IPS DF 6.9 (cell line): Measurements from ENCODE around the gene PGPEP1.

Source experiments
- DNase-seq: peaks from one replicate; pipeline ENCODE4 v3.0.0-alpha.2; 2013; ENCODE audit warnings: low read depth, low spot score
- H3K27ac ChIP-seq: one replicate; pipeline ENCODE4 v1.5.1; 2013; ENCODE audit warnings: low read length, control low read depth
- H3K27me3 ChIP-seq: 2 replicates; pipeline ENCODE4 v1.6.1; 2013; ENCODE audit warnings: mild to moderate bottlenecking, low read length; ENCODE audit not compliant: control insufficient read depth, insufficient read depth
- H3K36me3 ChIP-seq: 2 replicates; pipeline ENCODE4 v1.6.1; 2013; ENCODE audit warnings: low read length; ENCODE audit not compliant: control insufficient read depth, insufficient read depth
- H3K4me1 ChIP-seq: 2 replicates; pipeline ENCODE4 v1.6.1; 2013; ENCODE audit warnings: low read length; ENCODE audit not compliant: control insufficient read depth, insufficient read depth
- H3K4me3 ChIP-seq: 2 replicates; pipeline ENCODE4 v1.5.1; 2013; ENCODE audit warnings: mild to moderate bottlenecking, low read length
- H3K9me3 ChIP-seq: 2 replicates; pipeline ENCODE4 v1.6.1; 2013; ENCODE audit warnings: low read length, inconsistent platforms; ENCODE audit not compliant: control insufficient read depth, insufficient read depth
- WGBS: extraction: QIAGEN DNeasy Blood & Tissue Kit; methylation state at CpG from one replicate; pipeline ENCODE4 v1.1.7; 2013; ENCODE audit warnings: mixed read lengths, missing lambda C conversion rate; ENCODE audit not compliant: insufficient read length, insufficient coverage; 5-methylcytosine and 5-hydroxymethylcytosine counted together

The PGPEP1 gene

GRCh38 chr19:18340190-18340989 lies at the start of gene PGPEP1:
TSS of gene PGPEP1 (plus strand) at chr19:18340598. CDS start at chr19:18340682, 84 bp downstream.
- H3K9me3 ChIP-seq: no peaks in the 10 kb centered on the region
- peak within 1 kb of the TSS; percentile 87 for H3K4me3 ChIP-seq
- no peak within 1 kb of the TSS for H3K27ac ChIP-seq
- H3K36me3 ChIP-seq: no peaks in the 10 kb centered on the region
- DNase-seq: no peak
- peaks cover 2% of the 10 kb centered on the region; the same call in 1 of the 2 replicates for H3K4me1 ChIP-seq
- no peaks in the 10 kb centered on the region for H3K27me3 ChIP-seq
- WGBS: no CpG with 5 or more reads among the region's 69 CpGs

- Histone ChIP-seq H3K36me3 (no peaks in the 10 kb centered on the region), H3K27me3 (no peaks in the 10 kb centered on the region), H3K9me3 (no peaks in the 10 kb centered on the region), H3K4me3 (peak overlapping the region; percentile 56; the same call in 1 of the 2 replicates), H3K4me1 (peaks cover 12% of the 10 kb centered on the region), H3K27ac (no peak overlapping the region)
- WGBS: no CpG with 5 or more reads among the region's 21 CpGs
- no peak for DNase-seq
Observed at GRCh38 chr19:18291019-18291524, 49.3 kb upstream of the PGPEP1 start.

- Histone ChIP-seq H3K27ac (no peak overlapping the region), H3K36me3 (no peaks in the 10 kb centered on the region), H3K9me3 (no peaks in the 10 kb centered on the region), H3K4me3 (peak overlapping the region; percentile 56; the same call in 1 of the 2 replicates), H3K27me3 (no peaks in the 10 kb centered on the region), H3K4me1 (peaks cover 12% of the 10 kb centered on the region)
- DNase-seq: no peak
- WGBS: no CpG with 5 or more reads among the region's 75 CpGs
Observed at GRCh38 chr19:18291590-18292461, 48.6 kb upstream of the PGPEP1 start.

GRCh38 chr19:18292462-18292809 lies 48.0 kb upstream of the PGPEP1 start:
- peak overlapping the region; percentile 56; the same call in 1 of the 2 replicates for H3K4me3 ChIP-seq
- H3K27me3 ChIP-seq: no peaks in the 10 kb centered on the region
- no CpG with 5 or more reads among the region's 20 CpGs for WGBS
- no peaks in the 10 kb centered on the region for H3K9me3 ChIP-seq
- no peaks in the 10 kb centered on the region for H3K36me3 ChIP-seq
- H3K27ac ChIP-seq: no peak overlapping the region
- no peak for DNase-seq
- peaks cover 12% of the 10 kb centered on the region for H3K4me1 ChIP-seq

- Histone ChIP-seq H3K27ac (no peak overlapping the region), H3K36me3 (no peaks in the 10 kb centered on the region), H3K27me3 (no peaks in the 10 kb centered on the region), H3K9me3 (no peaks in the 10 kb centered on the region), H3K4me3 (peak overlapping the region; percentile 56; the same call in 1 of the 2 replicates), H3K4me1 (peaks cover 12% of the 10 kb centered on the region)
- DNase-seq: no peak
- WGBS: no CpG with 5 or more reads among the region's 31 CpGs
Observed at GRCh38 chr19:18292810-18293641, 47.4 kb upstream of the PGPEP1 start.

- Histone ChIP-seq H3K4me1 (peaks cover 12% of the 10 kb centered on the region), H3K27ac (no peak overlapping the region), H3K9me3 (no peaks in the 10 kb centered on the region), H3K27me3 (no peaks in the 10 kb centered on the region), H3K4me3 (no peak overlapping the region; the same call in 1 of the 2 replicates), H3K36me3 (no peaks in the 10 kb centered on the region)
- no peak for DNase-seq
- WGBS: no CpG with 5 or more reads among the region's 18 CpGs
Observed at GRCh38 chr19:18293642-18294466, 46.5 kb upstream of the PGPEP1 start.

- Histone ChIP-seq H3K4me3 (no peak overlapping the region), H3K27me3 (no peaks in the 10 kb centered on the region), H3K9me3 (no peaks in the 10 kb centered on the region), H3K36me3 (no peaks in the 10 kb centered on the region), H3K27ac (no peak overlapping the region), H3K4me1 (peaks cover 12% of the 10 kb centered on the region)
- no CpG with 5 or more reads among the region's 9 CpGs for WGBS
- DNase-seq: no peak
Observed at GRCh38 chr19:18294467-18294864, 45.9 kb upstream of the PGPEP1 start.

GRCh38 chr19:18295034-18295451 lies 45.4 kb upstream of the PGPEP1 start:
- no peaks in the 10 kb centered on the region for H3K36me3 ChIP-seq
- no peaks in the 10 kb centered on the region for H3K9me3 ChIP-seq
- no peak for DNase-seq
- no peaks in the 10 kb centered on the region for H3K27me3 ChIP-seq
- no CpG with 5 or more reads among the region's 4 CpGs for WGBS
- H3K27ac ChIP-seq: no peak overlapping the region
- H3K4me1 ChIP-seq: peaks cover 12% of the 10 kb centered on the region
- H3K4me3 ChIP-seq: no peak overlapping the region

GRCh38 chr19:18297308-18297707 lies 43.1 kb upstream of the PGPEP1 start:
- WGBS: no CpG with 5 or more reads among the region's 4 CpGs
- no peaks in the 10 kb centered on the region for H3K9me3 ChIP-seq
- no peaks in the 10 kb centered on the region for H3K27me3 ChIP-seq
- peaks cover 10% of the 10 kb centered on the region for H3K4me1 ChIP-seq
- no peaks in the 10 kb centered on the region for H3K36me3 ChIP-seq
- no peak overlapping the region for H3K4me3 ChIP-seq
- no peak overlapping the region for H3K27ac ChIP-seq
- DNase-seq: no peak
